SK-N-SH treated with all-trans-retinoic acid at 6 μM for 48 hours (cell line): ENCODE data around the gene OAF.

ENCODE experiments used
- ARNTL ChIP-seq: fragments of 450-650 bp; formaldehyde crosslinking; IDR thresholded peaks from 2 replicates; pipeline ENCODE4 v1.5.0; 2020; ENCODE audit warnings: low read depth, mild to moderate bottlenecking, moderate library complexity, borderline replicate concordance
- PPARA ChIP-seq: fragments of 250-450 bp; sonication (Bioruptor Pico); IDR thresholded peaks from 2 replicates; pipeline ENCODE4 v1.5.0; 2020; ENCODE audit warnings: mild to moderate bottlenecking, borderline replicate concordance
- RARB ChIP-seq: fragments of 250-450 bp; sonication (Bioruptor Pico); IDR thresholded peaks from 2 replicates; pipeline ENCODE4 v1.8.0; 2021; ENCODE audit warnings: mild to moderate bottlenecking, moderate library complexity
- TCF4 ChIP-seq: fragments of 250-450 bp; sonication (Bioruptor Pico); IDR thresholded peaks from 2 replicates; pipeline ENCODE4 v1.8.0; 2021; ENCODE audit warnings: mild to moderate bottlenecking, moderate library complexity, borderline replicate concordance
- ZNF565 ChIP-seq: fragments of 450-650 bp; formaldehyde crosslinking; conservative IDR thresholded peaks from 2 replicates; pipeline ENCODE4 v1.5.0; 2020; ENCODE audit warnings: low read depth, mild to moderate bottlenecking, moderate library complexity
- ZNF8 ChIP-seq: fragments of 450-650 bp; formaldehyde crosslinking; IDR thresholded peaks from 2 replicates; pipeline ENCODE4 v1.5.0; 2020; ENCODE audit warnings: mild to moderate bottlenecking, moderate library complexity
- TF ChIP-seq, protein P1 (sequence below): fragments of 250-450 bp; sonication (Bioruptor Pico); IDR thresholded peaks from 2 replicates; pipeline ENCODE4 v1.5.0; 2020; ENCODE audit warnings: mild to moderate bottlenecking, moderate library complexity

DNA sequence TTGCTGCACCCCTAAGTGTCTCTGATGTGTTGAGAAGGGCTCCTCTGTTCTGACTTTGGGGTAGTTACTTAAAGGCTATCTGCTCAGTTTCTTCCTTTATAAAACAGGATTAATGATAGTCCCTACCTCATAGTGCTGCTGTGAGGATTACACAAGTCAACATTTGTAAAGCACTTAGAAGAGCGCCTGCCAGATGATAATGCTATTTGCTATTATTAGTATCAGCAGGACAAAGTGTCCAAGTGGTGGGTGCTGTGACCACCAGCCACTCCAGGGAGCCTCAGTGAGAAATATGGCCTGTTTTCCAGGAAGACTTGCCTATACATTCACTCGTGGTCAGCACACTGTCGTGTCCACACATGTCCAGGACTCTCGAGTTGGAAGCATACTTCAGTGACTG is 45.3 kb downstream of the OAF start:
- TF ChIP-seq PPARA (CRISPR knock-in tag) (no peak), ARNTL (no peak), TCF4 (CRISPR knock-in tag) (no peak), ZNF8 (CRISPR knock-in tag) (no peak), RARB (CRISPR knock-in tag) (no peak), ZNF565 (CRISPR knock-in tag) (no peak)
- TF ChIP-seq, protein P1, sequence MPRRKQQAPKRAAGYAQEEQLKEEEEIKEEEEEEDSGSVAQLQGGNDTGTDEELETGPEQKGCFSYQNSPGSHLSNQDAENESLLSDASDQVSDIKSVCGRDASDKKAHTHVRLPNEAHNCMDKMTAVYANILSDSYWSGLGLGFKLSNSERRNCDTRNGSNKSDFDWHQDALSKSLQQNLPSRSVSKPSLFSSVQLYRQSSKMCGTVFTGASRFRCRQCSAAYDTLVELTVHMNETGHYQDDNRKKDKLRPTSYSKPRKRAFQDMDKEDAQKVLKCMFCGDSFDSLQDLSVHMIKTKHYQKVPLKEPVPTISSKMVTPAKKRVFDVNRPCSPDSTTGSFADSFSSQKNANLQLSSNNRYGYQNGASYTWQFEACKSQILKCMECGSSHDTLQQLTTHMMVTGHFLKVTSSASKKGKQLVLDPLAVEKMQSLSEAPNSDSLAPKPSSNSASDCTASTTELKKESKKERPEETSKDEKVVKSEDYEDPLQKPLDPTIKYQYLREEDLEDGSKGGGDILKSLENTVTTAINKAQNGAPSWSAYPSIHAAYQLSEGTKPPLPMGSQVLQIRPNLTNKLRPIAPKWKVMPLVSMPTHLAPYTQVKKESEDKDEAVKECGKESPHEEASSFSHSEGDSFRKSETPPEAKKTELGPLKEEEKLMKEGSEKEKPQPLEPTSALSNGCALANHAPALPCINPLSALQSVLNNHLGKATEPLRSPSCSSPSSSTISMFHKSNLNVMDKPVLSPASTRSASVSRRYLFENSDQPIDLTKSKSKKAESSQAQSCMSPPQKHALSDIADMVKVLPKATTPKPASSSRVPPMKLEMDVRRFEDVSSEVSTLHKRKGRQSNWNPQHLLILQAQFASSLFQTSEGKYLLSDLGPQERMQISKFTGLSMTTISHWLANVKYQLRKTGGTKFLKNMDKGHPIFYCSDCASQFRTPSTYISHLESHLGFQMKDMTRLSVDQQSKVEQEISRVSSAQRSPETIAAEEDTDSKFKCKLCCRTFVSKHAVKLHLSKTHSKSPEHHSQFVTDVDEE (CRISPR knock-in tag), result no peak
